Activated naive CD8-positive, alpha-beta T cell treated with anti-CD3 and anti-CD28 coated beads for 36 hours (primary cell): ENCODE results near the gene COL6A5. TPM values are rescaled to one million over a fixed set of nuclear protein-coding genes. Genes with fewer than 3 reads are reported as not detected.

ENCODE experiments used
- DNase-seq: peaks from one replicate; pipeline ENCODE4 v3.0.0; 2021
- H3K27ac Mint-ChIP-seq: one replicate; pipeline ENCODE4 v1.8.0; 2022; ENCODE audit warnings: mild to moderate bottlenecking, moderate library complexity, mixed read lengths
- H3K27me3 Mint-ChIP-seq: one replicate; pipeline ENCODE4 v1.8.0; 2022; ENCODE audit warnings: mild to moderate bottlenecking, mixed read lengths
- H3K36me3 Mint-ChIP-seq: one replicate; pipeline ENCODE4 v1.8.0; 2021; ENCODE audit warnings: mild to moderate bottlenecking, mixed read lengths
- H3K4me1 Mint-ChIP-seq: one replicate; pipeline ENCODE4 v1.8.0; 2021; ENCODE audit warnings: mixed read lengths
- H3K4me3 Mint-ChIP-seq: one replicate; pipeline ENCODE4 v1.8.0; 2022; ENCODE audit warnings: mild to moderate bottlenecking, moderate library complexity, mixed read lengths
- H3K9me3 Mint-ChIP-seq: one replicate; pipeline ENCODE4 v1.8.0; 2022; ENCODE audit warnings: mixed read lengths
- total RNA-seq, 2 experiments: library from RNA; stranded (reverse); gene quantifications; one replicate each; pipeline ENCODE4 v1.2.3, GENCODE V29; 2021

The COL6A5 gene
- total RNA-seq, 2 experiments from 2014 or later, result not detected

DNA sequence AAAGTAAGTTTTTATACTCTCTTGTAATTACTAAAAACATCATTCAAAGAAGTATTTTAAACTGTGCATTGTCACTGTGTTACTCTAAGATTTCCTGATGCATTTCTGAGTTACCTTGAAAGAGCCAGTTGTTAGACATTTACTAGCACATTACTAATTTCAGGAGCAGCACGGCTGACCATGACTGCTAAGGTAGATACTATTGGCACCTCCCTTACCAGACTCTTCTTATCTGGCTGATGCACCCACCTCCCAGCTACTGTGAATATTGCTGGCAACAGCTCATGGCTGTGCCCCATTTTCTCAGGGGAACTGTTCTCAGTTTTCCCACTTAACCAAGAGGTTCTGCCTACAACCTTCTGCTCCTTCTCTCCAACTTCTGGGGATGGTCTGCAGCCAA is 29.4 kb downstream of the COL6A5 start:
- no peaks in the 10 kb centered on the region for H3K36me3 Mint-ChIP-seq
- H3K4me1 Mint-ChIP-seq, result no peaks in the 10 kb centered on the region
- H3K27ac Mint-ChIP-seq, result no peak overlapping the region
- DNase-seq, result no peak
- H3K9me3 Mint-ChIP-seq, result no peaks in the 10 kb centered on the region
- H3K4me3 Mint-ChIP-seq, result no peak overlapping the region
- peaks cover 9% of the 10 kb centered on the region for H3K27me3 Mint-ChIP-seq

DNA sequence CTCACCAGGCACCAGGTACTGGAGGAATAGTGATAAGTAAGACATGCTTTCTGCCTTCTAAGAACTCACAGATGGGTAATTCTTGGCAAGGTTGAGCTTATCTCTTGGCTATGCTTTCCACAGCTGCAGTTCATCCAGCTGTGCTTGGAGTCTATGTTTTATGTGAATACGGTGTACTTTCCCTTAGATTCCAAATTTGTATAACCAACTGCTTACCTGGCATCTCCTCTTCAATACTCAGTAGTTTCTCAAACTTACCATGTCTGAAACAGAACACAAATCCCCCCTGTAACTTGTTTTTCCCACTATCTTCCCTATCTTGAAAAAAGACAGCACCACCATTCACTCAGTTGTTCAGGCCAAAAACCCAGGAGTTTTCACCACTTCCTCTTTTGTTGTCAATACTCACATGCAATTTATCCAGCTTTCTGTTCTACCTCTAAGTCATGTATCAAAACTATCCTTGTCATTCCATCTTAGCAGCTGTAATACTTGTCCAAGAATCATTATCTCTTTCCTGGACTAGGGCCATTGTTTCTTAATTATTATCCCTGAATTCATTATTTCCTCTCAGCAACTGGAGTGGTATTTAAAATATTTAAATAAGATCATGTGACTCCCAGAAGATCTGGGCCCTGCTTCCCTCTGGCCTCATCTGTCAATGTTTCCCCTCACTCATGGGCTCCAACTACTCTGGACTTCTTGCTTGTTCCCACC is 32.6 kb downstream of the COL6A5 start:
- no peaks in the 10 kb centered on the region for H3K4me1 Mint-ChIP-seq
- no peak for DNase-seq
- H3K27me3 Mint-ChIP-seq, result peaks cover 10% of the 10 kb centered on the region
- H3K4me3 Mint-ChIP-seq, result no peak overlapping the region
- no peaks in the 10 kb centered on the region for H3K9me3 Mint-ChIP-seq
- H3K36me3 Mint-ChIP-seq, result no peaks in the 10 kb centered on the region
- H3K27ac Mint-ChIP-seq, result no peak overlapping the region

GRCh38 chr3:130378677-130379191 is 33.3 kb downstream of the COL6A5 start:
- Mint-ChIP-seq H3K27me3 (peaks cover 10% of the 10 kb centered on the region), H3K4me1 (no peaks in the 10 kb centered on the region), H3K27ac (no peak overlapping the region), H3K36me3 (no peaks in the 10 kb centered on the region), H3K4me3 (no peak overlapping the region), H3K9me3 (no peaks in the 10 kb centered on the region)
- DNase-seq, result no peak

DNA sequence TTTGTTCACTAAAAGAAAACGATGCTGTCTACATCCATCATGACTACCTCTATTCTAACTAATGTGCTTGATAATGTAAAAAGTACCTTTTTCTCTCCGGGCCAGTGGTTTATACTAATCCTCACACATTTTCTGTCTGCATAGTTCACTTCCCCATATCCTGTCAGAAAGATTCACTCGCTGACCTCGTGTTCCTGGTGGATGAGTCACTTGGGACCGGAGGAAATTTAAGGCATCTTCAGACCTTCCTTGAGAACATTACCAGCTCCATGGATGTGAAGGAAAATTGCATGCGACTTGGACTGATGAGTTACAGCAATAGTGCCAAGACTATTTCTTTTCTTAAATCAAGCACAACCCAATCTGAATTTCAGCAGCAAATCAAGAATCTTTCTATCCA is 33.8 kb downstream of the COL6A5 start:
- H3K4me1 Mint-ChIP-seq, result no peaks in the 10 kb centered on the region
- no peaks in the 10 kb centered on the region for H3K36me3 Mint-ChIP-seq
- no peak overlapping the region for H3K27ac Mint-ChIP-seq
- DNase-seq, result no peak
- H3K4me3 Mint-ChIP-seq, result no peak overlapping the region
- no peaks in the 10 kb centered on the region for H3K9me3 Mint-ChIP-seq
- peaks cover 10% of the 10 kb centered on the region for H3K27me3 Mint-ChIP-seq

DNA sequence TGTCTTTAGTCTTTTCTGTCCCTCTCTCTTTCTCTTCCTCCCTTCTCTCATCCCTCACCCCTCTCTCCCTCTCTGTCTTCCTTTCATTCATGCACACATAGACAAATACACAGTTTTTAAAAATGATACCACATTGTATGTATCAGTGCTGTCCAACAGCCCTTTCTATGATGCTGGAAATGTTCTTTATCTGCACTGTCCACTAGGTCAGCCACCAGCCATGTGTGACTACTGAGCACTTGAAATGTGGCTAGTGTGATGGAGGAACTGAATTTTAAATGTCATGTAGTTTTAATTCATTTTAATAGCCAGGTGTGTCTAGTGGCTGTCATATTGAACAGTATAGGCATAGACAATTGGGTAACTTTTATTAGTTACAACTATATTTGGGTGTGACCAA is 34.9 kb downstream of the COL6A5 start:
- no peaks in the 10 kb centered on the region for H3K9me3 Mint-ChIP-seq
- H3K36me3 Mint-ChIP-seq, result no peaks in the 10 kb centered on the region
- H3K4me1 Mint-ChIP-seq, result no peaks in the 10 kb centered on the region
- no peak for DNase-seq
- peaks cover 9% of the 10 kb centered on the region for H3K27me3 Mint-ChIP-seq
- no peak overlapping the region for H3K4me3 Mint-ChIP-seq
- no peak overlapping the region for H3K27ac Mint-ChIP-seq

- peaks cover 12% of the 10 kb centered on the region for H3K27me3 Mint-ChIP-seq
- H3K4me1 Mint-ChIP-seq, result no peaks in the 10 kb centered on the region
- DNase-seq, result no peak
- H3K4me3 Mint-ChIP-seq, result no peak overlapping the region
- no peak overlapping the region for H3K27ac Mint-ChIP-seq
- H3K9me3 Mint-ChIP-seq, result no peaks in the 10 kb centered on the region
- H3K36me3 Mint-ChIP-seq, result no peaks in the 10 kb centered on the region
Observed at GRCh38 chr3:130383424-130383823, 38.0 kb downstream of the COL6A5 start.

DNA sequence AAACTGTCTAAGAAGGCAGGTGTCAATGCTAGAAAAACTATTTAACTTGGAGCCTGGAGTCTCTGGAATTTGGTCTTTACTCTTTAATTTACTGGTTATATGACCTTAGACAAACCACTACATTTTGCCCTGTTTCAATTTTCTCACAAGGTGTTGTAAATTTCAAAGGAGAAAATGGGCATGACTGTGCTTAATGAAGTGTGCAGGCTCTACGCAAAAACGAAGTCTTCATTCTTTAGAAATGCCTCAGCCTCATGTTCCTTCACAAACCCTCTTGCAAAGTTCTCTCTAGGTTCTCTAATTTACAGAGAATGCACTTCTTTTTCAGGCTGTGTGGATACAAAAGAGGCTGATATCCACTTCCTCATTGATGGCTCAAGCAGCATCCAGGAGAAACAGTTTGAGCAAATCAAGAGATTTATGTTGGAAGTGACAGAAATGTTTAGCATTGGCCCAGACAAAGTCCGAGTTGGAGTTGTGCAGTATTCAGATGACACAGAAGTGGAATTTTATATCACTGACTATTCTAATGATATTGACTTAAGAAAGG is 39.1 kb downstream of the COL6A5 start:
- no peak overlapping the region for H3K27ac Mint-ChIP-seq
- no peak overlapping the region for H3K4me3 Mint-ChIP-seq

DNA sequence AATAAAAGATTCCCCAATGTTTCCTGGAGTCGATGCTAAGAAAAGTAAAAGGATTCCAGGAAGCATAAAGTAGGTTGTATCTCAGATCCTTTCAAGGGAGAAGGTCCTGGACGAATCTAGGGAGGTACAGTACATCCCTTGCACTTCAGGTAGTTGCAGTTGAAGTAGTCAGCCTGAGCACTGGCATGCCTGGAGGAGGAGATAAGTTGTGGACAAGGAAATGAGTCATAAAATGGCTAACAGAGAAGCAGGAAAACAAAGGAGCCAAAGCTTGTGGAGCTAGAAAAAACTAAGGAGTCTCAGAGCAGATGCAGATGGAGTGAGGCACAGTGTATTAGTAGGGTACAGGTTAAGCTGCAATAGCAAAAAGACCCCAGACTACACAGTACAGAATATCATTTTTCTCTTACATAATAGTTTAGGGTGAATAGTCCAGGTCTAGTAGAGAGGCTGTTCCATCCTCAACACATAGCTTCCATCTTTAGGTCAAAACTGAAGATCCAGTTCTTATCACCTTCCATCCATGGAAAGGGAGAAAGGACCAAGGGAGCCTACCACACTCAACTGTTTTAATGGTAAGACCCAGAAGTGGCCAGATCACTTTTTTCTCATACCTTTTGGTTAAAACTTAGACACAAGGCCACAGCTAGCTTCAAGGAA is 41.3 kb downstream of the COL6A5 start:
- H3K4me1 Mint-ChIP-seq, result no peaks in the 10 kb centered on the region
- H3K27me3 Mint-ChIP-seq, result peaks cover 13% of the 10 kb centered on the region
- H3K4me3 Mint-ChIP-seq, result no peak overlapping the region
- no peak overlapping the region for H3K27ac Mint-ChIP-seq
- no peak for DNase-seq
- H3K36me3 Mint-ChIP-seq, result no peaks in the 10 kb centered on the region
- H3K9me3 Mint-ChIP-seq, result peaks cover 1% of the 10 kb centered on the region

More for the DNA sequence above, 39.1 kb downstream of the COL6A5 start:
- DNase-seq, result no peak
- no peaks in the 10 kb centered on the region for H3K4me1 Mint-ChIP-seq
- no peaks in the 10 kb centered on the region for H3K9me3 Mint-ChIP-seq
- peaks cover 12% of the 10 kb centered on the region for H3K27me3 Mint-ChIP-seq
- no peaks in the 10 kb centered on the region for H3K36me3 Mint-ChIP-seq

DNA sequence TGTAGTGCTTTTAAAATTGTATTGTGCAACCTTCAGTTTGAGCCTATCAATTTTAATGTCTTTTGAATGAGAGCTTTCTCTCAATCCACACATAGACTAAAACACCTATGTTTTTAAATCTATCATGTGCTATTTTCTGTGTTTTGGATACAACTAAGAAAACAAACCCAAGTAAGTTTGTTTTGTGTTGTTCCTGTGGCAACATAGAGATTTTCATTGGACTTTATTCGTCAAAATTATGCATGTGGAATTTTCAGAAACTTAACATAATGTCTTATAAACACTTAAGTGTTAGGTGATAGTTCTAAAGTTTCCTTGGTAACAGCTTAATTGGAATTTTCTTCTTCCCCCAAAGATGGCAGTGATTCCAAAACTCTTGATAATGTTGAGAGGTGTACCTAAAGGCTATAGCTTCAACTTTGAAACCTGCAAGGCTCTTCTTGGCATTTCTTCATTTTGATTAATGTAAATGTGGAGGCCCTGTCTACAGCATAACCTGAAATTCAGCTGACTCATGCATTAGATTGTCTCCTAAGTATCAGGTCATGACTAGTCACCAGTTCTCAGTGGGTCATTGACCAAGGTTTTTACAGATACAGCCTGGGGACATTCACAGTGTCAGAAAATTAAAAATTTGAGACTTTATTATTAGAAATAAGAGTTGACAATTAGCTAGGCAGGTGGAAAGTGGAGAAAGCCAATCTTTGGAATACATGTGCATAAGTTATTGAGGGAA is 44.4 kb downstream of the COL6A5 start:
- no peaks in the 10 kb centered on the region for H3K4me1 Mint-ChIP-seq
- peaks cover 1% of the 10 kb centered on the region for H3K9me3 Mint-ChIP-seq
- no peak overlapping the region for H3K4me3 Mint-ChIP-seq
- H3K27me3 Mint-ChIP-seq, result peaks cover 24% of the 10 kb centered on the region
- no peak for DNase-seq
- no peaks in the 10 kb centered on the region for H3K36me3 Mint-ChIP-seq
- no peak overlapping the region for H3K27ac Mint-ChIP-seq

- no peak overlapping the region for H3K4me3 Mint-ChIP-seq
- H3K9me3 Mint-ChIP-seq, result peaks cover 1% of the 10 kb centered on the region
- H3K27me3 Mint-ChIP-seq, result peaks cover 24% of the 10 kb centered on the region
- no peak for DNase-seq
- H3K27ac Mint-ChIP-seq, result no peak overlapping the region
- no peaks in the 10 kb centered on the region for H3K36me3 Mint-ChIP-seq
- H3K4me1 Mint-ChIP-seq, result no peaks in the 10 kb centered on the region
Observed at GRCh38 chr3:130392266-130392665, 46.8 kb downstream of the COL6A5 start.

GRCh38 chr3:130393594-130393993 is 48.1 kb downstream of the COL6A5 start:
- no peaks in the 10 kb centered on the region for H3K36me3 Mint-ChIP-seq
- no peak overlapping the region for H3K4me3 Mint-ChIP-seq
- no peaks in the 10 kb centered on the region for H3K4me1 Mint-ChIP-seq
- DNase-seq, result no peak
- peaks cover 1% of the 10 kb centered on the region for H3K9me3 Mint-ChIP-seq
- no peak overlapping the region for H3K27ac Mint-ChIP-seq
- H3K27me3 Mint-ChIP-seq, result peaks cover 24% of the 10 kb centered on the region

GRCh38 chr3:130395331-130395730 is 49.9 kb downstream of the COL6A5 start:
- peaks cover 26% of the 10 kb centered on the region for H3K27me3 Mint-ChIP-seq

DNA sequence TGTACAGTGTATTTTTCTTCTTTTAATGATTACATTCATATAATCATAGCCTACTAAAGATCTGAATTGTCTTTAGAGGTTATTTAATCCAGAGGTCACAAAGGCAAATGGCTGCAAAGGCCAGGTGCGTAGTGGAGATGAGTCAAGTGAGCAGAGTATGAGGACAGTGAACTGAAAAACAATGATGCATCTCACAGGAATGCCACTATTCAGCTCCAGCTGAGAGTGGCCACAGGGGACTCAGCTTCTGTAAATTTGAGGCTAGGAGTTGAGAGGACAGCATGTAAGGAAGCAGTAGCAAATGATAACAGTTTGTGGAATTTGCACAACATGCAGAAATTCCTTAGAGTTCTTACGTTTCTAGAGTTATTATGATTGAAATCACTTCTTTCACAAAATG is 50.4 kb downstream of the COL6A5 start:
- no peak for DNase-seq
- Mint-ChIP-seq H3K4me1 (no peaks in the 10 kb centered on the region), H3K27me3 (peaks cover 24% of the 10 kb centered on the region), H3K9me3 (peaks cover 1% of the 10 kb centered on the region), H3K27ac (no peak overlapping the region), H3K4me3 (no peak overlapping the region), H3K36me3 (no peaks in the 10 kb centered on the region)

More at GRCh38 chr3:130395331-130395730, 49.9 kb downstream of the COL6A5 start:
- no peak overlapping the region for H3K4me3 Mint-ChIP-seq
- no peak overlapping the region for H3K27ac Mint-ChIP-seq
- no peaks in the 10 kb centered on the region for H3K36me3 Mint-ChIP-seq
- DNase-seq, result no peak
- no peaks in the 10 kb centered on the region for H3K4me1 Mint-ChIP-seq
- H3K9me3 Mint-ChIP-seq, result peaks cover 1% of the 10 kb centered on the region

DNA sequence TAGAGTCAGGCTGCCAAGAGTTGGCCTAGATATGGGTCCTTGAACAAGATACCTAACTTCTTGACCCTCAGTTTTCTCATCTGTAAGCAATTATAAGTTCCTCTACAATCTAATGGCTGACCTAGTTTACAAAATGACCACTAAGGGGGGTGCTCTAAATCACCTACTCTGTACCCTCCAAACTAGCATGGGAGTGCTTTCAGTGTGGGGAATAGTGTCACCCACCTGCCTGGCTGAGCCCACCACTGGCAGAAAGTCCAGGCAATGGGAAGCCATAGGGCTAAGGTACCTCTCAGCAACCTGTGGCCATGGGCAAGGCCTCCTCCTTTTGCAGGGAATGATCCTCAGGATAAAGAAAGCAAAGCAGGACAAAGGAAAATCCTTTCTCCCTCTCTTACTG is 58.9 kb downstream of the COL6A5 start:
- Mint-ChIP-seq H3K36me3 (no peaks in the 10 kb centered on the region), H3K4me1 (no peaks in the 10 kb centered on the region), H3K27ac (no peak overlapping the region), H3K27me3 (peaks cover 9% of the 10 kb centered on the region), H3K4me3 (no peak overlapping the region), H3K9me3 (peaks cover 9% of the 10 kb centered on the region)
- no peak for DNase-seq

DNA sequence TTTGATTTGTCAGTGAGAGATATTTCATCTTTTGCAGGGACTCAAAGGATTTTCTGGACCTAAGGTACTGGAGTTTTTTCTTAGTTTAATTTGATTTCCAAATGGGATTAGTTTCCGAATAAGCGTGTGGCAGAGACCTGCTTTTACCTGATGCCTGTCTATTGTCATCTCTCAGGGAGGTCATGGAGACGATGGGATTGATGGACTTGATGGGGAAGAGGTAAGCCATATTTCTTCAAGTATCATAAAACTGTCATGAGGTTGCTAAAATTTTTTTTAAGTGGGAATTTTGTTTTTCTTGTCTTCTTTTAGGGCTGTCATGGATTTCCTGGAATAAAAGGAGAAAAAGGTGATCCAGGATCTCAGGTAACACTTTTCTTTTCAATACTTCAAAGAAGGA is 60.5 kb downstream of the COL6A5 start:
- no peaks in the 10 kb centered on the region for H3K36me3 Mint-ChIP-seq
- peaks cover 4% of the 10 kb centered on the region for H3K27me3 Mint-ChIP-seq
- H3K9me3 Mint-ChIP-seq, result peaks cover 9% of the 10 kb centered on the region
- DNase-seq, result no peak
- H3K4me3 Mint-ChIP-seq, result no peak overlapping the region
- no peak overlapping the region for H3K27ac Mint-ChIP-seq
- H3K4me1 Mint-ChIP-seq, result no peaks in the 10 kb centered on the region
